NCI-H2107 treated with DMSO at 0.1 percent for 48 hours (cell line): Measurements from ENCODE around the gene ABLIM2.

Experiments
- DNase-seq: peaks from one replicate; lab custom pipeline; 2025; ENCODE audit not compliant: unreplicated experiment; lab: John Stamatoyannopoulos, UW

The ABLIM2 gene

GRCh38 chr4:8050555-8051206, 107.9 kb downstream of the ABLIM2 start:
- peak; percentile 64 for DNase-seq

GRCh38 chr4:8050180-8050554, 108.4 kb downstream of the ABLIM2 start:
- no peak for DNase-seq

- DNase-seq, result no peak
These were observed 109.5 kb downstream of the ABLIM2 start for GRCh38 chr4:8048856-8049676.

- DNase-seq, result no peak
These were observed 110.6 kb downstream of the ABLIM2 start for GRCh38 chr4:8047837-8048678.

GRCh38 chr4:8046925-8047541, 111.6 kb downstream of the ABLIM2 start:
- no peak for DNase-seq

GRCh38 chr4:8045909-8046308, 112.7 kb downstream of the ABLIM2 start:
- DNase-seq, result no peak

GRCh38 chr4:8044699-8045098, 113.9 kb downstream of the ABLIM2 start:
- peak; percentile 84 for DNase-seq

GRCh38 chr4:8044244-8044643, 114.4 kb downstream of the ABLIM2 start:
- DNase-seq, result no peak

- no peak for DNase-seq
These were observed 115.0 kb downstream of the ABLIM2 start for GRCh38 chr4:8043596-8043995.

GRCh38 chr4:8041868-8042267, 116.7 kb downstream of the ABLIM2 start:
- DNase-seq, result no peak

- DNase-seq, result no peak
These were observed 117.4 kb downstream of the ABLIM2 start for GRCh38 chr4:8041172-8041571.

GRCh38 chr4:8040607-8041006, 118.0 kb downstream of the ABLIM2 start:
- no peak for DNase-seq

GRCh38 chr4:8039853-8040252, 118.8 kb downstream of the ABLIM2 start:
- DNase-seq, result no peak

GRCh38 chr4:8039290-8039689, 119.3 kb downstream of the ABLIM2 start:
- DNase-seq, result peak; percentile 64

GRCh38 chr4:8038719-8039251, 119.8 kb downstream of the ABLIM2 start:
- DNase-seq, result peak; percentile 92

GRCh38 chr4:8038083-8038482, 120.5 kb downstream of the ABLIM2 start:
- DNase-seq, result no peak

GRCh38 chr4:8037150-8037769, 121.4 kb downstream of the ABLIM2 start:
- no peak for DNase-seq

GRCh38 chr4:8035371-8035780, 123.2 kb downstream of the ABLIM2 start:
- DNase-seq, result peak; percentile 88

GRCh38 chr4:8033829-8034528, 124.6 kb downstream of the ABLIM2 start:
- no peak for DNase-seq
